GM23338 (cell line): Measurements from ENCODE around the gene PXYLP1. TPM values are rescaled to one million over a fixed set of nuclear protein-coding genes. Genes with fewer than 3 reads are reported as not detected.

Source experiments
- ATAC-seq: fragments of 200-7000 bp; cut with Tn5 transposase; 3 replicates; pipeline ENCODE4 v1.9.1; 2020
- DNase-seq: peaks from one replicate; pipeline ENCODE4 v3.0.0-alpha.2; 2015; ENCODE audit warnings: low spot score
- H2AFZ ChIP-seq: fragments of 200-600 bp; sonication (generic); 2 replicates; pipeline ENCODE4 v1.8.0; 2016; ENCODE audit warnings: antibody characterized with exemption, mild to moderate bottlenecking, moderate library complexity
- H3F3A ChIP-seq: fragments of 200-600 bp; sonication (generic); replicated peaks from 2 replicates; pipeline ENCODE4 v1.8.0; 2017; ENCODE audit warnings: antibody characterized with exemption, mixed run types, low read depth
- H3K27ac ChIP-seq: fragments of 200-600 bp; sonication (generic); 2 replicates; pipeline ENCODE4 v1.6.1; 2016; ENCODE audit warnings: low read depth
- H3K27me3 ChIP-seq: fragments of 200-600 bp; sonication (generic); 2 replicates; pipeline ENCODE4 v1.8.0; 2016; ENCODE audit warnings: mild to moderate bottlenecking, mixed run types, moderate library complexity; ENCODE audit not compliant: insufficient read depth
- H3K36me3 ChIP-seq: fragments of 200-600 bp; sonication (generic); 2 replicates; pipeline ENCODE4 v1.8.0; 2016; ENCODE audit warnings: mild to moderate bottlenecking; ENCODE audit not compliant: insufficient read depth
- H3K4me1 ChIP-seq: fragments of 200-600 bp; sonication (generic); 2 replicates; pipeline ENCODE4 v1.8.0; 2016; ENCODE audit warnings: mild to moderate bottlenecking, moderate library complexity; ENCODE audit not compliant: insufficient read depth
- H3K4me2 ChIP-seq: fragments of 200-600 bp; sonication (generic); 2 replicates; pipeline ENCODE4 v1.7.1; 2017; ENCODE audit warnings: mixed run types
- H3K4me3 ChIP-seq: fragments of 200-600 bp; sonication (generic); 2 replicates; pipeline ENCODE4 v1.6.1; 2016; ENCODE audit warnings: mixed run types
- H3K79me2 ChIP-seq: fragments of 200-600 bp; sonication (generic); replicated peaks from 2 replicates; pipeline ENCODE4 v1.8.0; 2017; ENCODE audit warnings: mild to moderate bottlenecking; ENCODE audit not compliant: insufficient read depth
- H3K9me2 ChIP-seq: fragments of 200-600 bp; sonication (generic); 2 replicates; pipeline ENCODE4 v1.8.0; 2017; ENCODE audit not compliant: insufficient read depth
- H4K20me1 ChIP-seq: fragments of 200-600 bp; sonication (generic); replicated peaks from 2 replicates; pipeline ENCODE4 v1.8.0; 2017; ENCODE audit warnings: mild to moderate bottlenecking; ENCODE audit not compliant: insufficient read depth
- H3K27ac Mint-ChIP-seq: 2 replicates; pipeline ENCODE4 v1.8.0; 2020; ENCODE audit warnings: inconsistent platforms, mild to moderate bottlenecking, moderate library complexity, mixed read lengths
- H3K27me3 Mint-ChIP-seq: 3 replicates; pipeline ENCODE4 v1.8.0; 2022; ENCODE audit warnings: low read depth, mild to moderate bottlenecking, moderate library complexity, mixed read lengths, inconsistent platforms; ENCODE audit not compliant: insufficient read depth, poor library complexity
- H3K36me3 Mint-ChIP-seq: 3 replicates; pipeline ENCODE4 v1.8.0; 2021; ENCODE audit warnings: low read depth, mild to moderate bottlenecking, inconsistent platforms, moderate library complexity, mixed read lengths
- H3K4me1 Mint-ChIP-seq: 3 replicates; pipeline ENCODE4 v1.8.0; 2020; ENCODE audit warnings: mild to moderate bottlenecking, inconsistent platforms, mixed read lengths
- H3K4me3 Mint-ChIP-seq: 3 replicates; pipeline ENCODE4 v1.8.0; 2021; ENCODE audit warnings: moderate library complexity, mild to moderate bottlenecking, inconsistent platforms, mixed read lengths
- H3K9me3 Mint-ChIP-seq: 3 replicates; pipeline ENCODE4 v1.8.0; 2020; ENCODE audit warnings: moderate library complexity, mild to moderate bottlenecking, inconsistent platforms, mixed read lengths
- CREB1 ChIP-seq: fragments of 250-450 bp; sonication (Bioruptor Pico); IDR thresholded peaks from 2 replicates; pipeline ENCODE4 v1.5.0; 2020; ENCODE audit warnings: low read depth, mild to moderate bottlenecking, moderate library complexity
- EZH2 ChIP-seq: fragments of 200-600 bp; sonication (generic); IDR thresholded peaks from one replicate; pipeline ENCODE4 v1.8.0; 2017; ENCODE audit warnings: antibody characterized with exemption, mild to moderate bottlenecking, low read depth; ENCODE audit not compliant: unreplicated experiment
- EZH2phosphoT487 ChIP-seq: fragments of 200-600 bp; sonication (generic); IDR thresholded peaks from one replicate; pipeline ENCODE4 v1.8.1; 2018; ENCODE audit warnings: antibody characterized with exemption; ENCODE audit not compliant: unreplicated experiment
- JUNB ChIP-seq: IDR thresholded peaks from one replicate; pipeline ENCODE4 v1.6.1; 2016; ENCODE audit warnings: antibody characterized with exemption; ENCODE audit not compliant: unreplicated experiment
- NANOG ChIP-seq: IDR thresholded peaks from 2 replicates; pipeline ENCODE4 v1.6.1; 2016; ENCODE audit warnings: antibody characterized with exemption, borderline replicate concordance
- POLR2AphosphoS5 ChIP-seq: IDR thresholded peaks from 2 replicates; pipeline ENCODE4 v1.6.1; 2016; ENCODE audit warnings: antibody characterized with exemption, low read depth
- STAT1 ChIP-seq: IDR thresholded peaks from one replicate; pipeline ENCODE4 v1.6.1; 2016; ENCODE audit warnings: antibody characterized with exemption; ENCODE audit not compliant: unreplicated experiment
- ZNF114 ChIP-seq: fragments of 250-450 bp; sonication (Bioruptor Pico); IDR thresholded peaks from 2 replicates; pipeline ENCODE4 v1.5.0; 2020; ENCODE audit warnings: mild to moderate bottlenecking, moderate library complexity
- ZNF331 ChIP-seq: fragments of 250-450 bp; sonication (Bioruptor Pico); IDR thresholded peaks from 2 replicates; pipeline ENCODE4 v1.5.0; 2020; ENCODE audit warnings: low read depth, mild to moderate bottlenecking, moderate library complexity
- polyA plus RNA-seq: library from polyadenylated mRNA; unstranded; fragments of >200 nt; fragmentation: Nextera tagmentation; extraction: Ambion mirVana; gene quantifications from 2 replicates; pipeline ENCODE4 v1.2.1, GENCODE V29; 2016
- total RNA-seq: library from RNA; depleted of rRNA; stranded (reverse); fragments of >200 nt; shearing (Covaris generic); gene quantifications from 2 replicates; pipeline ENCODE4 v1.2.3, GENCODE V29; 2014
- TF ChIP-seq, protein P1 (sequence below): IDR thresholded peaks from one replicate; pipeline ENCODE4 v1.6.1; 2018; ENCODE audit warnings: antibody characterized with exemption; ENCODE audit not compliant: unreplicated experiment
- TF ChIP-seq, protein P2 (sequence below): fragments of 250-450 bp; sonication (Bioruptor Pico); IDR thresholded peaks from 2 replicates; pipeline ENCODE4 v1.5.0; 2020; ENCODE audit warnings: mild to moderate bottlenecking, moderate library complexity
- TF ChIP-seq, protein P3 (sequence below), 2 experiments: fragments of 200-600 bp in 1 of 2; sonication (generic) in 1 of 2; conservative IDR thresholded peaks; 2 replicates each; pipeline versions ENCODE4 v1.5.1 to v1.6.1; 2016 to 2017; ENCODE audit warnings: antibody characterized with exemption in 2 of 2, low read depth in 2 of 2, mild to moderate bottlenecking in 2 of 2, moderate library complexity in 1 of 2
- TF ChIP-seq, protein P4 (sequence below): IDR thresholded peaks from 2 replicates; pipeline ENCODE4 v1.6.1; 2016; ENCODE audit warnings: antibody characterized with exemption

PXYLP1 gene
- total and polyA plus RNA-seq, 2 experiments from 2014 or later = 8.9 to 20.1 TPM

DNA sequence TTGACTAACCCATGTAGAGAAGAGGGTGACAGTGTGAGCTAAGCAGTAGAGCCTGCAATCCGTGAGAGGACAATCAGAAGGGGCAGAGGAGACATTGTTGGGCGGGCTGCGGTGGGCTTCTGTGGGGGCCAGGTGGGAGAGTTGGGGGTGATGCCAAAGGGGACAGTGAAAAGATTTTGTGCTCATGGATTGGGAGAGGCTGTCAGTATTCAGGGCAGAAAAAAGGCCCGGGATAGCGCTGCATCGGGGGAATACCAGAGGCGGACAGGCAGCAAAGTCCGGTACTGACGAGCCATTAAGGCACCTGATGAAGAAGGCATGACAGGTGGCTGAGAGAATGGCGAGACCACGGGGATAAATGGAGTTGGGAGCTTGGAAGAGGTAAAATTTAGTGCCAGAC lies 1.3 kb upstream of the PXYLP1 start:
- Mint-ChIP-seq H3K4me3 (peak overlapping the region; percentile 67; the same call in 2 of the 3 replicates), H3K9me3 (no peaks in the 10 kb centered on the region), H3K4me1 (peaks cover 41% of the 10 kb centered on the region), H3K36me3 (peaks cover 5% of the 10 kb centered on the region; the same call in 1 of the 3 replicates), H3K27me3 (peaks cover 42% of the 10 kb centered on the region), H3K27ac (no peak overlapping the region)
- Histone ChIP-seq H3K4me1 (peaks cover 34% of the 10 kb centered on the region), H4K20me1 (peaks cover 5% of the 10 kb centered on the region), H3K79me2 (peaks cover 6% of the 10 kb centered on the region; the same call in 1 of the 2 replicates), H3K9me2 (0 out of 2 replicates have a peak, but pooled peaks cover 3% of the 10 kb centered on the region), H3K27me3 (peaks cover 40% of the 10 kb centered on the region), H3K4me2 (no peak overlapping the region), H3K36me3 (no peaks in the 10 kb centered on the region; the same call in 1 of the 2 replicates), H3F3A (peaks cover 10% of the 10 kb centered on the region; the same call in 1 of the 2 replicates), H3K27ac (no peak overlapping the region), H2AFZ (no peak overlapping the region; the same call in 1 of the 2 replicates), H3K4me3 (peak overlapping the region; percentile 83; the same call in 1 of the 2 replicates)
- TF ChIP-seq, protein P1, sequence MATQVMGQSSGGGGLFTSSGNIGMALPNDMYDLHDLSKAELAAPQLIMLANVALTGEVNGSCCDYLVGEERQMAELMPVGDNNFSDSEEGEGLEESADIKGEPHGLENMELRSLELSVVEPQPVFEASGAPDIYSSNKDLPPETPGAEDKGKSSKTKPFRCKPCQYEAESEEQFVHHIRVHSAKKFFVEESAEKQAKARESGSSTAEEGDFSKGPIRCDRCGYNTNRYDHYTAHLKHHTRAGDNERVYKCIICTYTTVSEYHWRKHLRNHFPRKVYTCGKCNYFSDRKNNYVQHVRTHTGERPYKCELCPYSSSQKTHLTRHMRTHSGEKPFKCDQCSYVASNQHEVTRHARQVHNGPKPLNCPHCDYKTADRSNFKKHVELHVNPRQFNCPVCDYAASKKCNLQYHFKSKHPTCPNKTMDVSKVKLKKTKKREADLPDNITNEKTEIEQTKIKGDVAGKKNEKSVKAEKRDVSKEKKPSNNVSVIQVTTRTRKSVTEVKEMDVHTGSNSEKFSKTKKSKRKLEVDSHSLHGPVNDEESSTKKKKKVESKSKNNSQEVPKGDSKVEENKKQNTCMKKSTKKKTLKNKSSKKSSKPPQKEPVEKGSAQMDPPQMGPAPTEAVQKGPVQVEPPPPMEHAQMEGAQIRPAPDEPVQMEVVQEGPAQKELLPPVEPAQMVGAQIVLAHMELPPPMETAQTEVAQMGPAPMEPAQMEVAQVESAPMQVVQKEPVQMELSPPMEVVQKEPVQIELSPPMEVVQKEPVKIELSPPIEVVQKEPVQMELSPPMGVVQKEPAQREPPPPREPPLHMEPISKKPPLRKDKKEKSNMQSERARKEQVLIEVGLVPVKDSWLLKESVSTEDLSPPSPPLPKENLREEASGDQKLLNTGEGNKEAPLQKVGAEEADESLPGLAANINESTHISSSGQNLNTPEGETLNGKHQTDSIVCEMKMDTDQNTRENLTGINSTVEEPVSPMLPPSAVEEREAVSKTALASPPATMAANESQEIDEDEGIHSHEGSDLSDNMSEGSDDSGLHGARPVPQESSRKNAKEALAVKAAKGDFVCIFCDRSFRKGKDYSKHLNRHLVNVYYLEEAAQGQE = no peak
- TF ChIP-seq EZH2 (no peak), STAT1 (no peak), ZNF114 (CRISPR knock-in tag) (no peak), POLR2AphosphoS5 (no peak), ZNF331 (CRISPR knock-in tag) (no peak), NANOG (no peak), JUNB (no peak), EZH2phosphoT487 (no peak), CREB1 (CRISPR knock-in tag) (no peak)
- TF ChIP-seq, protein P2, sequence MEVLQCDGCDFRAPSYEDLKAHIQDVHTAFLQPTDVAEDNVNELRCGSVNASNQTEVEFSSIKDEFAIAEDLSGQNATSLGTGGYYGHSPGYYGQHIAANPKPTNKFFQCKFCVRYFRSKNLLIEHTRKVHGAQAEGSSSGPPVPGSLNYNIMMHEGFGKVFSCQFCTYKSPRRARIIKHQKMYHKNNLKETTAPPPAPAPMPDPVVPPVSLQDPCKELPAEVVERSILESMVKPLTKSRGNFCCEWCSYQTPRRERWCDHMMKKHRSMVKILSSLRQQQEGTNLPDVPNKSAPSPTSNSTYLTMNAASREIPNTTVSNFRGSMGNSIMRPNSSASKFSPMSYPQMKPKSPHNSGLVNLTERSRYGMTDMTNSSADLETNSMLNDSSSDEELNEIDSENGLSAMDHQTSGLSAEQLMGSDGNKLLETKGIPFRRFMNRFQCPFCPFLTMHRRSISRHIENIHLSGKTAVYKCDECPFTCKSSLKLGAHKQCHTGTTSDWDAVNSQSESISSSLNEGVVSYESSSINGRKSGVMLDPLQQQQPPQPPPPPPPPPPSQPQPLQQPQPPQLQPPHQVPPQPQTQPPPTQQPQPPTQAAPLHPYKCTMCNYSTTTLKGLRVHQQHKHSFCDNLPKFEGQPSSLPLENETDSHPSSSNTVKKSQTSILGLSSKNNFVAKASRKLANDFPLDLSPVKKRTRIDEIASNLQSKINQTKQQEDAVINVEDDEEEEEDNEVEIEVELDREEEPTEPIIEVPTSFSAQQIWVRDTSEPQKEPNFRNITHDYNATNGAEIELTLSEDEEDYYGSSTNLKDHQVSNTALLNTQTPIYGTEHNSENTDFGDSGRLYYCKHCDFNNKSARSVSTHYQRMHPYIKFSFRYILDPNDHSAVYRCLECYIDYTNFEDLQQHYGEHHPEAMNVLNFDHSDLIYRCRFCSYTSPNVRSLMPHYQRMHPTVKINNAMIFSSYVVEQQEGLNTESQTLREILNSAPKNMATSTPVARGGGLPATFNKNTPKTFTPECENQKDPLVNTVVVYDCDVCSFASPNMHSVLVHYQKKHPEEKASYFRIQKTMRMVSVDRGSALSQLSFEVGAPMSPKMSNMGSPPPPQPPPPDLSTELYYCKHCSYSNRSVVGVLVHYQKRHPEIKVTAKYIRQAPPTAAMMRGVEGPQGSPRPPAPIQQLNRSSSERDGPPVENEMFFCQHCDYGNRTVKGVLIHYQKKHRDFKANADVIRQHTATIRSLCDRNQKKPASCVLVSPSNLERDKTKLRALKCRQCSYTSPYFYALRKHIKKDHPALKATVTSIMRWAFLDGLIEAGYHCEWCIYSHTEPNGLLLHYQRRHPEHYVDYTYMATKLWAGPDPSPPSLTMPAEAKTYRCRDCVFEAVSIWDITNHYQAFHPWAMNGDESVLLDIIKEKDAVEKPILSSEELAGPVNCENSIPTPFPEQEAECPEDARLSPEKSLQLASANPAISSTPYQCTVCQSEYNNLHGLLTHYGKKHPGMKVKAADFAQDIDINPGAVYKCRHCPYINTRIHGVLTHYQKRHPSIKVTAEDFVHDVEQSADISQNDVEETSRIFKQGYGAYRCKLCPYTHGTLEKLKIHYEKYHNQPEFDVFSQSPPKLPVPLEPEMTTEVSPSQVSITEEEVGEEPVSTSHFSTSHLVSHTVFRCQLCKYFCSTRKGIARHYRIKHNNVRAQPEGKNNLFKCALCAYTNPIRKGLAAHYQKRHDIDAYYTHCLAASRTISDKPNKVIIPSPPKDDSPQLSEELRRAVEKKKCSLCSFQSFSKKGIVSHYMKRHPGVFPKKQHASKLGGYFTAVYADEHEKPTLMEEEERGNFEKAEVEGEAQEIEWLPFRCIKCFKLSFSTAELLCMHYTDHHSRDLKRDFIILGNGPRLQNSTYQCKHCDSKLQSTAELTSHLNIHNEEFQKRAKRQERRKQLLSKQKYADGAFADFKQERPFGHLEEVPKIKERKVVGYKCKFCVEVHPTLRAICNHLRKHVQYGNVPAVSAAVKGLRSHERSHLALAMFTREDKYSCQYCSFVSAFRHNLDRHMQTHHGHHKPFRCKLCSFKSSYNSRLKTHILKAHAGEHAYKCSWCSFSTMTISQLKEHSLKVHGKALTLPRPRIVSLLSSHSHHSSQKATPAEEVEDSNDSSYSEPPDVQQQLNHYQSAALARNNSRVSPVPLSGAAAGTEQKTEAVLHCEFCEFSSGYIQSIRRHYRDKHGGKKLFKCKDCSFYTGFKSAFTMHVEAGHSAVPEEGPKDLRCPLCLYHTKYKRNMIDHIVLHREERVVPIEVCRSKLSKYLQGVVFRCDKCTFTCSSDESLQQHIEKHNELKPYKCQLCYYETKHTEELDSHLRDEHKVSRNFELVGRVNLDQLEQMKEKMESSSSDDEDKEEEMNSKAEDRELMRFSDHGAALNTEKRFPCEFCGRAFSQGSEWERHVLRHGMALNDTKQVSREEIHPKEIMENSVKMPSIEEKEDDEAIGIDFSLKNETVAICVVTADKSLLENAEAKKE (CRISPR knock-in tag) = no peak
- TF ChIP-seq, protein P3, sequence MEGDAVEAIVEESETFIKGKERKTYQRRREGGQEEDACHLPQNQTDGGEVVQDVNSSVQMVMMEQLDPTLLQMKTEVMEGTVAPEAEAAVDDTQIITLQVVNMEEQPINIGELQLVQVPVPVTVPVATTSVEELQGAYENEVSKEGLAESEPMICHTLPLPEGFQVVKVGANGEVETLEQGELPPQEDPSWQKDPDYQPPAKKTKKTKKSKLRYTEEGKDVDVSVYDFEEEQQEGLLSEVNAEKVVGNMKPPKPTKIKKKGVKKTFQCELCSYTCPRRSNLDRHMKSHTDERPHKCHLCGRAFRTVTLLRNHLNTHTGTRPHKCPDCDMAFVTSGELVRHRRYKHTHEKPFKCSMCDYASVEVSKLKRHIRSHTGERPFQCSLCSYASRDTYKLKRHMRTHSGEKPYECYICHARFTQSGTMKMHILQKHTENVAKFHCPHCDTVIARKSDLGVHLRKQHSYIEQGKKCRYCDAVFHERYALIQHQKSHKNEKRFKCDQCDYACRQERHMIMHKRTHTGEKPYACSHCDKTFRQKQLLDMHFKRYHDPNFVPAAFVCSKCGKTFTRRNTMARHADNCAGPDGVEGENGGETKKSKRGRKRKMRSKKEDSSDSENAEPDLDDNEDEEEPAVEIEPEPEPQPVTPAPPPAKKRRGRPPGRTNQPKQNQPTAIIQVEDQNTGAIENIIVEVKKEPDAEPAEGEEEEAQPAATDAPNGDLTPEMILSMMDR (conservative IDR thresholded peaks at IDR 0.05; ENCODE audit: low read depth in 2 of 2) = no peak
- TF ChIP-seq, protein P4, sequence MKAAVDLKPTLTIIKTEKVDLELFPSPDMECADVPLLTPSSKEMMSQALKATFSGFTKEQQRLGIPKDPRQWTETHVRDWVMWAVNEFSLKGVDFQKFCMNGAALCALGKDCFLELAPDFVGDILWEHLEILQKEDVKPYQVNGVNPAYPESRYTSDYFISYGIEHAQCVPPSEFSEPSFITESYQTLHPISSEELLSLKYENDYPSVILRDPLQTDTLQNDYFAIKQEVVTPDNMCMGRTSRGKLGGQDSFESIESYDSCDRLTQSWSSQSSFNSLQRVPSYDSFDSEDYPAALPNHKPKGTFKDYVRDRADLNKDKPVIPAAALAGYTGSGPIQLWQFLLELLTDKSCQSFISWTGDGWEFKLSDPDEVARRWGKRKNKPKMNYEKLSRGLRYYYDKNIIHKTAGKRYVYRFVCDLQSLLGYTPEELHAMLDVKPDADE = no peak
- no peak for ATAC-seq
- DNase-seq = no peak
